Measurements from ENCODE around the gene TUBA1C. TPM values are rescaled to one million over a fixed set of nuclear protein-coding genes. Genes with fewer than 3 reads are reported as not detected.
"Not testable (repeated sequence)": the region's sequence is repeated elsewhere in the genome, so short reads cannot be mapped to it uniquely, and the experiment has no call there.

The TUBA1C gene
- total and polyA plus RNA-seq, 2 of the 4 experiments (the other 2 are of a cell fraction): 1,420 to 2,555 TPM

- H3K56ac ChIP-seq (ENCODE audit: extremely low read depth, insufficient read depth, low read length); H3K4ac ChIP-seq (ENCODE audit: low read depth, low read length); H2BK15ac ChIP-seq (ENCODE audit: low read depth, low read length); intact Hi-C loops (cut with micrococcal nuclease); H3K18ac ChIP-seq (ENCODE audit: low read depth, low read length); H3K9me3 ChIP-seq (ENCODE audit: control insufficient read depth, insufficient read depth, low read length); H4K20me1 ChIP-seq (ENCODE audit: insufficient read depth, low read length); BruUV-seq (replicated peaks); H2AK9ac ChIP-seq (replicated peaks; ENCODE audit: low read depth, low read length, poor library complexity); H2BK5ac ChIP-seq (ENCODE audit: low read depth, low read length, poor library complexity, severe bottlenecking); H3K9ac ChIP-seq (ENCODE audit: low read depth, low read length); H4K91ac ChIP-seq (ENCODE audit: insufficient read depth, low read depth, low read length); H2AK5ac ChIP-seq (ENCODE audit: low read depth, low read length); H3K36me3 ChIP-seq (ENCODE audit: control insufficient read depth, insufficient read depth, low read length); in situ Hi-C loops (cut with MboI; ENCODE audit: low sequenced_read_pairs); DNase-seq; H4K8ac ChIP-seq (ENCODE audit: low read depth in 2 of 2, low read length in 2 of 2); H3K4me2 ChIP-seq (ENCODE audit: low read depth, low read length); dilution Hi-C loops (cut with HindIII; ENCODE audit: low sequenced_read_pairs, unreplicated experiment); H3K14ac ChIP-seq (replicated peaks; ENCODE audit: low read depth, low read length); ATAC-seq (ENCODE audit: low read depth); H3K23ac ChIP-seq (ENCODE audit: low read depth, low read length); H2BK20ac ChIP-seq (ENCODE audit: low read depth, low read length); H2AFZ ChIP-seq (replicated peaks; ENCODE audit: low read length, poor library complexity); H2BK120ac ChIP-seq (ENCODE audit: low read depth, low read length); H3K4me3 ChIP-seq (ENCODE audit: insufficient read depth, low read depth, low read length); H3K27me3 ChIP-seq (ENCODE audit: control insufficient read depth, insufficient read depth, low read length); H4K5ac ChIP-seq (ENCODE audit: low read depth, low read length); H3K27ac ChIP-seq (ENCODE audit: insufficient read depth, low read length): not testable (repeated sequence)
- H3K4me1 ChIP-seq (ENCODE audit: control insufficient read depth, insufficient read depth, low read length): peaks cover 18% of the 10 kb centered on the region
- H3K9me1 ChIP-seq (ENCODE audit: insufficient read depth, low read length): peaks cover 17% of the 10 kb centered on the region
- peaks cover 6 to 46% of the 10 kb centered on the region in 2 experiments; a peak in 3 of 4 replicates for H3K79me1 ChIP-seq (ENCODE audit: low read depth in 1 of 2, low read length in 2 of 2)
- 96% methylated on average over 3 of the region's 10 CpGs; no CpG with 5 or more reads in 1 of the 2 experiments for WGBS, 2 experiments (ENCODE audit: extremely low coverage in 2 of 2, insufficient read length in 1 of 2)
- CTCF ChIA-PET: interaction anchor here (0.7 to 0.8 kb wide), 3 partner anchors 10 to 90 kb away, joined by 3 read pairs; no protein-coding TSS in a partner anchor
- POLR2A ChIA-PET (ENCODE audit: unreplicated experiment): interaction anchor here (0.5 to 1.3 kb wide), 3 partner anchors 81 to 571 kb away, joined by 3 to 7 read pairs (median 3); partner anchors contain the start of genes NCKAP5L and TUBA1B
These were observed 7.2 kb upstream of the TUBA1C start for GRCh38 chr12:49257508-49258184.

All from IMR-90 (cell line).